HL-60 (cell line): ENCODE results near the gene NAV2.

Experiments
- DNase-seq, 2 experiments: peaks; one replicate each; pipeline ENCODE4 v3.0.0-alpha.2; 2010 to 2020; ENCODE audit warnings: low read depth in 1 of 2, low spot score in 1 of 2
- H3K27ac ChIP-seq: fragments of 250-450 bp; sonication (Bioruptor Pico); replicated peaks from 2 replicates; pipeline ENCODE4 v1.5.1; 2020; ENCODE audit warnings: mild to moderate bottlenecking, moderate library complexity
- H3K27me3 ChIP-seq: fragments of 250-450 bp; sonication (Bioruptor Pico); 2 replicates; pipeline ENCODE4 v1.5.1; 2021; ENCODE audit warnings: mild to moderate bottlenecking, moderate library complexity; ENCODE audit not compliant: insufficient read depth, poor library complexity, severe bottlenecking
- H3K4me3 ChIP-seq: replicated peaks from 2 replicates; pipeline ENCODE4 v1.5.1; 2011; ENCODE audit warnings: mild to moderate bottlenecking, control low read depth, low read length; ENCODE audit not compliant: insufficient read depth
- GABPA ChIP-seq: IDR thresholded peaks from 2 replicates; pipeline ENCODE4 v1.6.1; 2012; ENCODE audit warnings: low read depth
- POLR2AphosphoS5 ChIP-seq: IDR thresholded peaks from 2 replicates; pipeline ENCODE4 v1.6.1; 2012; ENCODE audit warnings: low read depth
- SPI1 ChIP-seq: IDR thresholded peaks from 2 replicates; pipeline ENCODE4 v1.6.1; 2012; ENCODE audit warnings: low read depth, mild to moderate bottlenecking, borderline replicate concordance
- TF ChIP-seq, protein P1 (sequence below): IDR thresholded peaks from one replicate; pipeline ENCODE4 v1.5.1; 2011; ENCODE audit warnings: low read length, control low read depth, inconsistent platforms; ENCODE audit not compliant: insufficient read depth
- TF ChIP-seq, protein P2 (sequence below): IDR thresholded peaks from 2 replicates; pipeline ENCODE4 v1.6.1; 2012; ENCODE audit warnings: low read depth; ENCODE audit not compliant: insufficient replicate concordance

The NAV2 gene

DNA sequence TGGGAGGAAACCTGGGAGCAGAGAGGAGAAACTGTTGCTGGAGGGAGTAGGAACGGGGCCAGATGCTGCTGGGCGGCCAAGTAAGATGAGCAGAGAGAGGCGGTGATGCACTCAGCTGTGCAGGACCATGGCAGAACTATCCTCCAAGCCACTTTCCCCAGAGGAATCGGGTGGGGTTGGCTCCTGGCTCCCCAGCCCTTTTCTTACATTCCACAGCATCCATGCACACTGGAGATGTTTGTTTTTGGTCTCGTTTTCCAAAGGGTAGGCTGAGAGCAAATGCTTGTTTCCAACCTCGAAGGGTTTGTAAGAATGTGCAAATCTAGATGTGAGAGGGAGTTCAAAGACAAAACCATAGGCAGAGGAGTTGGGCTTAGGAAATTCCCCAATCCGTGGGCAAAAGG, 374.5 kb downstream of the NAV2 start:
- TF ChIP-seq, protein P1, sequence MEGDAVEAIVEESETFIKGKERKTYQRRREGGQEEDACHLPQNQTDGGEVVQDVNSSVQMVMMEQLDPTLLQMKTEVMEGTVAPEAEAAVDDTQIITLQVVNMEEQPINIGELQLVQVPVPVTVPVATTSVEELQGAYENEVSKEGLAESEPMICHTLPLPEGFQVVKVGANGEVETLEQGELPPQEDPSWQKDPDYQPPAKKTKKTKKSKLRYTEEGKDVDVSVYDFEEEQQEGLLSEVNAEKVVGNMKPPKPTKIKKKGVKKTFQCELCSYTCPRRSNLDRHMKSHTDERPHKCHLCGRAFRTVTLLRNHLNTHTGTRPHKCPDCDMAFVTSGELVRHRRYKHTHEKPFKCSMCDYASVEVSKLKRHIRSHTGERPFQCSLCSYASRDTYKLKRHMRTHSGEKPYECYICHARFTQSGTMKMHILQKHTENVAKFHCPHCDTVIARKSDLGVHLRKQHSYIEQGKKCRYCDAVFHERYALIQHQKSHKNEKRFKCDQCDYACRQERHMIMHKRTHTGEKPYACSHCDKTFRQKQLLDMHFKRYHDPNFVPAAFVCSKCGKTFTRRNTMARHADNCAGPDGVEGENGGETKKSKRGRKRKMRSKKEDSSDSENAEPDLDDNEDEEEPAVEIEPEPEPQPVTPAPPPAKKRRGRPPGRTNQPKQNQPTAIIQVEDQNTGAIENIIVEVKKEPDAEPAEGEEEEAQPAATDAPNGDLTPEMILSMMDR = no peak
- TF ChIP-seq, protein P2, sequence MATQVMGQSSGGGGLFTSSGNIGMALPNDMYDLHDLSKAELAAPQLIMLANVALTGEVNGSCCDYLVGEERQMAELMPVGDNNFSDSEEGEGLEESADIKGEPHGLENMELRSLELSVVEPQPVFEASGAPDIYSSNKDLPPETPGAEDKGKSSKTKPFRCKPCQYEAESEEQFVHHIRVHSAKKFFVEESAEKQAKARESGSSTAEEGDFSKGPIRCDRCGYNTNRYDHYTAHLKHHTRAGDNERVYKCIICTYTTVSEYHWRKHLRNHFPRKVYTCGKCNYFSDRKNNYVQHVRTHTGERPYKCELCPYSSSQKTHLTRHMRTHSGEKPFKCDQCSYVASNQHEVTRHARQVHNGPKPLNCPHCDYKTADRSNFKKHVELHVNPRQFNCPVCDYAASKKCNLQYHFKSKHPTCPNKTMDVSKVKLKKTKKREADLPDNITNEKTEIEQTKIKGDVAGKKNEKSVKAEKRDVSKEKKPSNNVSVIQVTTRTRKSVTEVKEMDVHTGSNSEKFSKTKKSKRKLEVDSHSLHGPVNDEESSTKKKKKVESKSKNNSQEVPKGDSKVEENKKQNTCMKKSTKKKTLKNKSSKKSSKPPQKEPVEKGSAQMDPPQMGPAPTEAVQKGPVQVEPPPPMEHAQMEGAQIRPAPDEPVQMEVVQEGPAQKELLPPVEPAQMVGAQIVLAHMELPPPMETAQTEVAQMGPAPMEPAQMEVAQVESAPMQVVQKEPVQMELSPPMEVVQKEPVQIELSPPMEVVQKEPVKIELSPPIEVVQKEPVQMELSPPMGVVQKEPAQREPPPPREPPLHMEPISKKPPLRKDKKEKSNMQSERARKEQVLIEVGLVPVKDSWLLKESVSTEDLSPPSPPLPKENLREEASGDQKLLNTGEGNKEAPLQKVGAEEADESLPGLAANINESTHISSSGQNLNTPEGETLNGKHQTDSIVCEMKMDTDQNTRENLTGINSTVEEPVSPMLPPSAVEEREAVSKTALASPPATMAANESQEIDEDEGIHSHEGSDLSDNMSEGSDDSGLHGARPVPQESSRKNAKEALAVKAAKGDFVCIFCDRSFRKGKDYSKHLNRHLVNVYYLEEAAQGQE = no peak
- TF ChIP-seq SPI1 (no peak), POLR2AphosphoS5 (no peak), GABPA (no peak)
- no peak for DNase-seq
- Histone ChIP-seq H3K4me3 (no peak overlapping the region), H3K27me3 (peaks cover 2% of the 10 kb centered on the region), H3K27ac (no peak overlapping the region)

DNA sequence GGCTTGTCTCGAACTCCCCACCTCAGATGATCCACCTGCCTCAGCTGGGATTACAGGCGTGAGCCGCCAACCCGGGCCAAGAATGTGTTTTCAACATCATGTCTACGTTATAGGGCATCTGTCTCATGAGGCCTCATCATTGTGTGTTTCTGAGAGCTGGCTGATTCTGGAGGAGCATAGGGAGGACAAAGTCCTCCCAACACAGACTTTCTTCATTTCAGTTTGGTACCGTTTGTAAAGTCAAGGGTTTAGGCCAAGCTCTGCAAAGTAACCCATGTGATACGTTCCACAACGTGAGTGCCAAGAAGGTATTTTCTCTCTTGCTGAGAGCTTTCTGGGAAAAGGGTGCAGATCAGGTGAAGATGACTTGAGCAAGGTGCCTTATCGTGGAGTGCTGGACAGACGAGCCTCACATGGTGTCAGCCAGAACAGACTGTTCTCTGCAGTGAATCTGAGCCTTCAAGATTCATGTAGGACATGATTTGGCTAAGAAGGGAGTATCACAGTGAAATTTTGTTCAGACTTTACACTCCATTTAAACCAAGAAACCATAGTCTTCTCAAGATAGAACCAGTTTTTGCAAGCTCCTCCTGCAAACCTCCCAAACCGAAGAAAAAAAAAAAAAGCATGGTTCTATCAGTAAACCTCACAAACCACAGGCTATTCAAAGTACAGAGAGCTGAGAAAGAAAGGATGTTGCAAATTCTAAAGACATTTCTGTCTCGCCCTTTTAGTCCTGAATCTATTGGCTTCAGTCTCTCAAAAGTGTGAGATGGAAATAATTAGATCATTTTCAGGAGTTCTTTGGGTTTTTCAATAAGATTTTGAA, 376.0 kb downstream of the NAV2 start:
- DNase-seq = no peak
- Histone ChIP-seq H3K4me3 (no peak overlapping the region), H3K27ac (no peak overlapping the region), H3K27me3 (peaks cover 2% of the 10 kb centered on the region)
- TF ChIP-seq SPI1 (no peak), POLR2AphosphoS5 (no peak), GABPA (no peak)
- TF ChIP-seq, protein P2 = no peak
- TF ChIP-seq, protein P1 = no peak

DNA sequence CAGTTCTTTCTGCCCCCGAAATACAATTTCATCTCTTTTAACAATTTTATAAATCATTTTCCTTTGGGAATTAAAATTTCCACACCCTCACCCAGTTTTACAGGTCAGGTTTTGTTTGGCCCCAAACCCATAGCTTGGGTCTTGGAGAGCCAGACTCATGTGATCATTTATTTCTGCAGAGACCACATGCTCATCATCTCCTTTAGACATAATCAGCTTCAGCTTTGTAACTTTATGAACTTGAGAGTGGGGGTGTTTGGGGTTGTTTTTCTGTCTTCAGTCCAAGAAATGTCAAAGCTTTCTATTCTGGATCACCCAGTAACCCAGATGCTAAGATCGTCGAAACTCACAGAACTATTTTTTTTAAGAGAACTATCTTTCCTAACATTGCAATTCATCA, 376.7 kb downstream of the NAV2 start:
- H3K4me3 ChIP-seq = no peak overlapping the region
- DNase-seq = no peak
- no peak overlapping the region for H3K27ac ChIP-seq
- TF ChIP-seq GABPA (no peak), POLR2AphosphoS5 (no peak), SPI1 (no peak)
- TF ChIP-seq, protein P1 = no peak
- TF ChIP-seq, protein P2 = no peak
- H3K27me3 ChIP-seq = peaks cover 2% of the 10 kb centered on the region
